Measurements from ENCODE around the gene CDH13. TPM values are rescaled to one million over a fixed set of nuclear protein-coding genes. Genes with fewer than 3 reads are reported as not detected.

CDH13 gene
- total and polyA plus RNA-seq, 9 of the 15 experiments (the other 6 are each of a cell fraction or from before 2014, with no cell fraction given), result 0.03 TPM; not detected in 8

DNA sequence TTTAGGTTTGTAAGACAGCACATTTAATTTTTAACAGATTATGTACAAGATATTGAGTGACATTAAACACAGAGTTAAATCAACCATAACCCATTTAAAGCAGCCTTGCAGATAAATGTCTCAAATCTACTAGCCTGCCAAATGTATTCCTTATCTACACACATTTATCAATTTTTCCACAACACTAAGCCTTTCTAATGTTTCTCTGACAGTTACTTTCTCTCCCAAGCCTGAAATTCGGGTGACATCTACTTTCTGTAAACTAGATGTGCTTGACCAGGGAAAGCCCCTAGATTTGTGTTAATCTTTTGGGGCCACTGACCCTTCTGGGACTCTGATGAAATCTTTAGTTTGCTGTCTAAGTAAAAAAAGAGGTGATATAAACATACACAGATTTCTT, 69.0 kb downstream of the CDH13 start:
- Histone ChIP-seq H3K27me3 (ENCODE audit: control insufficient read depth in 2 of 2, insufficient read depth in 2 of 2, low read length in 2 of 2) (no peaks in the 10 kb centered on the region), H3K4me3 (no peak overlapping the region), H3K4me2 (ENCODE audit: insufficient read depth, low read length) (no peak overlapping the region), H3K9ac (ENCODE audit: insufficient read depth in 1 of 2, low read depth in 2 of 2, low read length in 2 of 2) (no peak overlapping the region), H2AFZ (ENCODE audit: low read depth, low read length) (no peak overlapping the region), H3K9me1 (ENCODE audit: control insufficient read depth, insufficient read depth, low read length) (no peaks in the 10 kb centered on the region), H3K36me3 (ENCODE audit: control insufficient read depth, insufficient read depth, low read length) (no peaks in the 10 kb centered on the region), H4K20me1 (replicated peaks; ENCODE audit: control insufficient read depth, insufficient read depth, low read length) (no peaks in the 10 kb centered on the region), H3K27ac (ENCODE audit: extremely low read depth, low read depth, low read length) (no peak overlapping the region), H3K79me2 (ENCODE audit: control insufficient read depth, insufficient read depth, low read length) (no peaks in the 10 kb centered on the region), H3K9me3 (replicated peaks; ENCODE audit: control insufficient read depth, insufficient read depth, low read depth, low read length) (no peaks in the 10 kb centered on the region; the same call in 1 of the 2 replicates), H3K4me1 (replicated peaks in 1 of 2; ENCODE audit: control insufficient read depth in 2 of 2, insufficient read depth in 2 of 2, low read length in 2 of 2) (no peaks in the 10 kb centered on the region)
- ChIA-PET POLR2A (no interaction called here), CTCF (ENCODE audit: low intra/inter-chr PET ratio) (no interaction called here)
- TF ChIP-seq CREB1 (IDR thresholded peaks at IDR 0.05) (no peak), CREB1 (CRISPR knock-in tag; IDR thresholded peaks at IDR 0.05) (no peak), ZNF436 (CRISPR knock-in tag; IDR thresholded peaks at IDR 0.05) (no peak), BMI1 (IDR thresholded peaks at IDR 0.05; ENCODE audit: low read length) (no peak), ZNF165 (CRISPR knock-in tag; IDR thresholded peaks at IDR 0.05; ENCODE audit: borderline replicate concordance) (no peak), TCFL5 (CRISPR knock-in tag; conservative IDR thresholded peaks at IDR 0.05) (no peak), ZNF384 (IDR thresholded peaks at IDR 0.05; ENCODE audit: low read depth, low read length) (no peak), NFE2L1 (tag; IDR thresholded peaks at IDR 0.05; ENCODE audit: borderline replicate concordance, low read depth) (no peak), ETV5 (CRISPR knock-in tag; IDR thresholded peaks at IDR 0.05; ENCODE audit: low read depth) (no peak), MEF2D (tag; conservative IDR thresholded peaks at IDR 0.05; ENCODE audit: low read depth) (no peak), MYNN (IDR thresholded peaks at IDR 0.05) (no peak), MYNN (CRISPR knock-in tag; IDR thresholded peaks at IDR 0.05) (no peak), TFAM (CRISPR knock-in tag; conservative IDR thresholded peaks at IDR 0.05) (no peak), ZNF668 (CRISPR knock-in tag; IDR thresholded peaks at IDR 0.05) (no peak), TCF7L2 (IDR thresholded peaks at IDR 0.05; ENCODE audit: low read depth, low read length) (no peak), ATF7 (IDR thresholded peaks at IDR 0.05) (no peak), ZNF184 (CRISPR knock-in tag; IDR thresholded peaks at IDR 0.05) (no peak), TCF3 (CRISPR knock-in tag; IDR thresholded peaks at IDR 0.05) (no peak)
- TF ChIP-seq, protein P1, sequence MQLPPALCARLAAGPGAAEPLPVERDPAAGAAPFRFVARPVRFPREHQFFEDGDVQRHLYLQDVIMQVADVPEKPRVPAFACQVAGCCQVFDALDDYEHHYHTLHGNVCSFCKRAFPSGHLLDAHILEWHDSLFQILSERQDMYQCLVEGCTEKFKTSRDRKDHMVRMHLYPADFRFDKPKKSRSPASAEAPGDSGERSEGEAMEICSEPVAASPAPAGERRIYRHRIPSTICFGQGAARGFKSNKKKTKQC (CRISPR knock-in tag; IDR thresholded peaks at IDR 0.05), result no peak
- no TSS peak for BruUV-seq (replicated peaks)
- FAIRE-seq, result no peak
- in situ Hi-C loops (cut with MboI), result no loop called here
- no peak for ATAC-seq
- no peak for DNase-seq (ENCODE audit: extremely low read depth in 1 of 4, low spot score in 3 of 4)
- 0% methylated on average over 1 of the region's 1 CpG for WGBS (ENCODE audit: insufficient coverage, low coverage, missing lambda C conversion rate)
- intact Hi-C loops (cut with micrococcal nuclease), result no loop called here

Data from K562 (cell line).